ENCODE results near the gene RTP3. TPM values are rescaled to one million over a fixed set of nuclear protein-coding genes. Genes with fewer than 3 reads are reported as not detected.

Gene RTP3
- polyA plus RNA-seq, 1 donor from 2014 or later: not detected

DNA sequence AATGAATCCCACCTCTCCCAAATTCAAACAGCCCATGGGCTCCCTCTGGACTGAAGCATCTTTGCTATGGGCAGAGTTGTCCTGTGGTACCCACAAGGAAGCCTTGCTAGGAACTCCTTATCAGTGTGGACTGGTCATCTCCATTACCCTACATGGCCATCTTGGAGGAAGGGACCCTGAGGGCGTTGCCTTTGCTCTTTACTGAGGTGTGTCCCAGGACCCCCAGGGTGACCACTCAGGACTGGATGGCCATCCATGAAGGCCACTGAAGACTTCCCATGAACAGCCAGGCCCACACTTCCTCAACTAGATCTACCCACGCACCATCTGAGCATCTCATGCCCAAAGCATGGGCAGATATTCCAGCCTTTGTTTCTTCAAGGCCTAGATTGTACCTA lies 20.0 kb downstream of the RTP3 start:
- Histone ChIP-seq H3K4me2 (ENCODE audit: low read length) (no peak overlapping the region), H2AFZ (ENCODE audit: low read depth, low read length) (no peak overlapping the region), H3F3A (ENCODE audit: insufficient read depth, low read length, poor library complexity, severe bottlenecking) (no peaks in the 10 kb centered on the region), H3K79me2 (replicated peaks; ENCODE audit: insufficient read depth, low read length) (no peaks in the 10 kb centered on the region), H3K27me3 (ENCODE audit: insufficient read depth, low read depth, low read length) (no peaks in the 10 kb centered on the region), H3K9me3 (ENCODE audit: low read length) (no peaks in the 10 kb centered on the region), H4K20me1 (ENCODE audit: insufficient read depth) (no peaks in the 10 kb centered on the region), H3K36me3 (ENCODE audit: insufficient read depth, low read length) (no peaks in the 10 kb centered on the region), H3K9me2 (ENCODE audit: insufficient read depth, low read length) (no peaks in the 10 kb centered on the region), H3K9ac (ENCODE audit: low read length) (no peak overlapping the region), H3K4me3 (ENCODE audit: low read length) (no peak overlapping the region), H3K27ac (ENCODE audit: low read length) (no peak overlapping the region)
- TF ChIP-seq, protein P1, sequence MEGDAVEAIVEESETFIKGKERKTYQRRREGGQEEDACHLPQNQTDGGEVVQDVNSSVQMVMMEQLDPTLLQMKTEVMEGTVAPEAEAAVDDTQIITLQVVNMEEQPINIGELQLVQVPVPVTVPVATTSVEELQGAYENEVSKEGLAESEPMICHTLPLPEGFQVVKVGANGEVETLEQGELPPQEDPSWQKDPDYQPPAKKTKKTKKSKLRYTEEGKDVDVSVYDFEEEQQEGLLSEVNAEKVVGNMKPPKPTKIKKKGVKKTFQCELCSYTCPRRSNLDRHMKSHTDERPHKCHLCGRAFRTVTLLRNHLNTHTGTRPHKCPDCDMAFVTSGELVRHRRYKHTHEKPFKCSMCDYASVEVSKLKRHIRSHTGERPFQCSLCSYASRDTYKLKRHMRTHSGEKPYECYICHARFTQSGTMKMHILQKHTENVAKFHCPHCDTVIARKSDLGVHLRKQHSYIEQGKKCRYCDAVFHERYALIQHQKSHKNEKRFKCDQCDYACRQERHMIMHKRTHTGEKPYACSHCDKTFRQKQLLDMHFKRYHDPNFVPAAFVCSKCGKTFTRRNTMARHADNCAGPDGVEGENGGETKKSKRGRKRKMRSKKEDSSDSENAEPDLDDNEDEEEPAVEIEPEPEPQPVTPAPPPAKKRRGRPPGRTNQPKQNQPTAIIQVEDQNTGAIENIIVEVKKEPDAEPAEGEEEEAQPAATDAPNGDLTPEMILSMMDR (IDR thresholded peaks at IDR 0.05; ENCODE audit: poor library complexity, severe bottlenecking): no peak
- TF ChIP-seq RAD21 (conservative IDR thresholded peaks at IDR 0.05): no peak

DNA sequence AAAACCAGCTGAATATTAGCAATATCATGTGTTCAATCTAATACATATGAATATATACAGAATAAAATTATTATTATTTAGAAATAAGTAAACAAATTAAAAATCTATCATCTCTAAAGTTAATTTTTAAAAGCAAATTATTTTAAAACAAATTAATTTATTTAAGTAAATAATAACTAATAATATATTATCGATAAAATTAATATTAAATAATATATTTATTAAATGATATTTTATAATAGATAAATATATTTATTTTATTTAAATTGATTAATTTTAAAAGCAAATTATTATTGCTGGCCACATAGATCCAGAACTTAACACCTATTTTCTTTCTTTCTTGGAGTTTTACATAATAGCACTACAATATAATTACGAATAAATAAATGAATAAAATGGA lies 22.2 kb downstream of the RTP3 start:
- no peaks in the 10 kb centered on the region for H3K79me2 ChIP-seq (replicated peaks; ENCODE audit: insufficient read depth, low read length)
- no peak overlapping the region for H3K4me2 ChIP-seq (ENCODE audit: low read length)
- no peaks in the 10 kb centered on the region for H3K36me3 ChIP-seq (ENCODE audit: insufficient read depth, low read length)
- H3K27me3 ChIP-seq (ENCODE audit: insufficient read depth, low read depth, low read length): no peaks in the 10 kb centered on the region
- H3K9me3 ChIP-seq (ENCODE audit: low read length): no peaks in the 10 kb centered on the region
- H3K27ac ChIP-seq (ENCODE audit: low read length): no peak overlapping the region
- H2AFZ ChIP-seq (ENCODE audit: low read depth, low read length): no peak overlapping the region
- no peak overlapping the region for H3K9ac ChIP-seq (ENCODE audit: low read length)
- H3K9me2 ChIP-seq (ENCODE audit: insufficient read depth, low read length): no peaks in the 10 kb centered on the region
- H3K4me3 ChIP-seq (ENCODE audit: low read length): no peak overlapping the region
- no peak for TF ChIP-seq MXI1 (conservative IDR thresholded peaks at IDR 0.05; ENCODE audit: poor library complexity, severe bottlenecking)
- TF ChIP-seq, protein P1 (IDR thresholded peaks at IDR 0.05; ENCODE audit: poor library complexity, severe bottlenecking): no peak
- TF ChIP-seq, protein P2, sequence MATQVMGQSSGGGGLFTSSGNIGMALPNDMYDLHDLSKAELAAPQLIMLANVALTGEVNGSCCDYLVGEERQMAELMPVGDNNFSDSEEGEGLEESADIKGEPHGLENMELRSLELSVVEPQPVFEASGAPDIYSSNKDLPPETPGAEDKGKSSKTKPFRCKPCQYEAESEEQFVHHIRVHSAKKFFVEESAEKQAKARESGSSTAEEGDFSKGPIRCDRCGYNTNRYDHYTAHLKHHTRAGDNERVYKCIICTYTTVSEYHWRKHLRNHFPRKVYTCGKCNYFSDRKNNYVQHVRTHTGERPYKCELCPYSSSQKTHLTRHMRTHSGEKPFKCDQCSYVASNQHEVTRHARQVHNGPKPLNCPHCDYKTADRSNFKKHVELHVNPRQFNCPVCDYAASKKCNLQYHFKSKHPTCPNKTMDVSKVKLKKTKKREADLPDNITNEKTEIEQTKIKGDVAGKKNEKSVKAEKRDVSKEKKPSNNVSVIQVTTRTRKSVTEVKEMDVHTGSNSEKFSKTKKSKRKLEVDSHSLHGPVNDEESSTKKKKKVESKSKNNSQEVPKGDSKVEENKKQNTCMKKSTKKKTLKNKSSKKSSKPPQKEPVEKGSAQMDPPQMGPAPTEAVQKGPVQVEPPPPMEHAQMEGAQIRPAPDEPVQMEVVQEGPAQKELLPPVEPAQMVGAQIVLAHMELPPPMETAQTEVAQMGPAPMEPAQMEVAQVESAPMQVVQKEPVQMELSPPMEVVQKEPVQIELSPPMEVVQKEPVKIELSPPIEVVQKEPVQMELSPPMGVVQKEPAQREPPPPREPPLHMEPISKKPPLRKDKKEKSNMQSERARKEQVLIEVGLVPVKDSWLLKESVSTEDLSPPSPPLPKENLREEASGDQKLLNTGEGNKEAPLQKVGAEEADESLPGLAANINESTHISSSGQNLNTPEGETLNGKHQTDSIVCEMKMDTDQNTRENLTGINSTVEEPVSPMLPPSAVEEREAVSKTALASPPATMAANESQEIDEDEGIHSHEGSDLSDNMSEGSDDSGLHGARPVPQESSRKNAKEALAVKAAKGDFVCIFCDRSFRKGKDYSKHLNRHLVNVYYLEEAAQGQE (IDR thresholded peaks at IDR 0.05; ENCODE audit: borderline replicate concordance): no peak
- no peaks in the 10 kb centered on the region for H4K20me1 ChIP-seq (ENCODE audit: insufficient read depth)
- no peaks in the 10 kb centered on the region for H3F3A ChIP-seq (ENCODE audit: insufficient read depth, low read length, poor library complexity, severe bottlenecking)

DNA sequence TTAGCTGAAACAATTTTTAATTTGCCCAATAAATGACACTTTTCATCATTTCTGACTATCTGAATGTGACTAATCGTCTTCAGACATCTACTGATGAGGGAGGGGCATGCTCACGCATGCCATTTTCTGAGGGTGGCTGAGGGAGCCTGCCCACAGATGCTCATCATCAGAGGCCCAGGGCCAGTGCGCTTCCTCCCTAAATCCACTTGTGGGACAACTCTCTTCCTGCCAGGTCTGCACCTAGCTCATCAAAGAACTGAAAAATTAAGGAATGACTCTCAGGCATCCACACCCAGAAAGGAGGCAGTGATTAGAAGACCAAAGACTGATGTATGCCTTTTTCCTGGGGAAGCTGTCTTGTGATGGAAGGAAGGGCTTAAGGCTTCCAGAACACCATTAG lies 22.8 kb downstream of the RTP3 start:
- Histone ChIP-seq H3K27ac (ENCODE audit: low read length) (no peak overlapping the region), H3K9ac (ENCODE audit: low read length) (no peak overlapping the region), H3K36me3 (ENCODE audit: insufficient read depth, low read length) (no peaks in the 10 kb centered on the region), H3K9me2 (ENCODE audit: insufficient read depth, low read length) (no peaks in the 10 kb centered on the region), H3K79me2 (replicated peaks; ENCODE audit: insufficient read depth, low read length) (no peaks in the 10 kb centered on the region), H3K27me3 (ENCODE audit: insufficient read depth, low read depth, low read length) (no peaks in the 10 kb centered on the region), H3K9me3 (ENCODE audit: low read length) (no peaks in the 10 kb centered on the region), H3F3A (ENCODE audit: insufficient read depth, low read length, poor library complexity, severe bottlenecking) (no peaks in the 10 kb centered on the region), H3K4me3 (ENCODE audit: low read length) (no peak overlapping the region), H2AFZ (ENCODE audit: low read depth, low read length) (no peak overlapping the region), H3K4me2 (ENCODE audit: low read length) (no peak overlapping the region), H4K20me1 (ENCODE audit: insufficient read depth) (no peaks in the 10 kb centered on the region)
- TF ChIP-seq RAD21 (conservative IDR thresholded peaks at IDR 0.05): no peak
- no peak for TF ChIP-seq EZH2 (IDR thresholded peaks at IDR 0.05; ENCODE audit: borderline replicate concordance, insufficient read depth, low read length, poor library complexity, severe bottlenecking)
- TF ChIP-seq SMC3 (conservative IDR thresholded peaks at IDR 0.05; ENCODE audit: poor library complexity): no peak
- TF ChIP-seq, protein P2 (IDR thresholded peaks at IDR 0.05; ENCODE audit: borderline replicate concordance): no peak
- no peak for TF ChIP-seq EP300 (conservative IDR thresholded peaks at IDR 0.05; ENCODE audit: poor library complexity, severe bottlenecking)
- TF ChIP-seq TAF1 (IDR thresholded peaks at IDR 0.05; ENCODE audit: low read depth): no peak
- no peak for TF ChIP-seq POLR2AphosphoS5 (IDR thresholded peaks at IDR 0.05)
- TF ChIP-seq MXI1 (conservative IDR thresholded peaks at IDR 0.05; ENCODE audit: poor library complexity, severe bottlenecking): no peak

Data from neural cell (in vitro differentiated cells).